Measurements from ENCODE around the gene SYNE2.

Gene SYNE2

DNA sequence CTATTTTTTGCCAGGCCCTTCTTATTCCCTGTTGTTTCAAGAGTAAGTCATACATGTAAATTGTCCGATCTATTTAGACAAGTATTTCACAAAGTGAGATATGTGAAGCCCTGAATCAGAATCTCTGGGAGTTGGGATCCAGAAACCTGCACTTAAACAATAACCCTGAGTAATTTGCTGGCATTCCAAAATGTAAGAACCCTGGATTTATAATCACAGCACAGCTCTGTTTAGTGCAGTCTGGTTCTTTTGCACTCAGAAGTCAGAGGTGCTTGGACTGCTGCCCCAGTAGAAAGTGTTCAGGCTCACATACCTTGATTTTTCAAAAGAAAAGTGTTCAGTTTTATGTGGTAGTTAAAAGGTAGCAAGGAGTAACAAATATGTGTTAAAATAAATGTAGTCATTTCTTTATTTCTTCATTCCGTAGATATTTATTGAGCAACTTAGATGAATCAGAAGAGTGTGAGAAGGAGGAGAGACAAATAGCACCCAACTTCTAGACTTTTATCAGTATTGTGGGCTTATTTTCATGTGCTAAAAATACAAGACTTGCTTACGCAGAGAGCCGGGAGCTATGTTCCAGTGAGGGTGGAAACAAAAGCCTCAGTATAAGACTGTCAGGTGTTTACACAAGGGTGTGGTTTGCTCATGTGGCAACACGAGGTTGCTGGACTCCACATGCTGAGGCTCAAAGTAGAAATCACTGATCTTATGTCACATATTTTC, 70.1 kb downstream of the SYNE2 start:
- peaks cover 90% of the 10 kb centered on the region for H3K79me2 ChIP-seq (ENCODE audit: insufficient read depth, low read length)
- no peak overlapping the region for H3K27ac ChIP-seq (ENCODE audit: low read depth, low read length)
- H3K9ac ChIP-seq (ENCODE audit: low read length), result no peak overlapping the region
- H4K20me1 ChIP-seq (ENCODE audit: low read depth, low read length), result no peaks in the 10 kb centered on the region
- no peaks in the 10 kb centered on the region for H3K27me3 ChIP-seq (ENCODE audit: low read length)
- no peak for TF ChIP-seq EZH2phosphoT487 (conservative IDR thresholded peaks at IDR 0.05; ENCODE audit: low read length)
- TF ChIP-seq CTCF (IDR thresholded peaks at IDR 0.05; ENCODE audit: insufficient read depth, low read length, poor library complexity, severe bottlenecking), result no peak
- no peaks in the 10 kb centered on the region for H3K9me2 ChIP-seq (replicated peaks; ENCODE audit: insufficient read depth, low read length)
- peaks cover 23% of the 10 kb centered on the region for H3K36me3 ChIP-seq (ENCODE audit: low read length)
- peaks cover 4% of the 10 kb centered on the region; the same call in 1 of the 2 replicates for H3F3A ChIP-seq (ENCODE audit: insufficient read depth)
- H3K4me2 ChIP-seq (ENCODE audit: low read depth, low read length, poor library complexity, severe bottlenecking), result no peak overlapping the region
- H2AFZ ChIP-seq (ENCODE audit: low read depth, low read length, severe bottlenecking), result no peak overlapping the region
- no peaks in the 10 kb centered on the region for H3K9me3 ChIP-seq (ENCODE audit: insufficient read depth, low read length)
- no peak overlapping the region for H3K4me3 ChIP-seq (ENCODE audit: insufficient read depth, low read length, poor library complexity, severe bottlenecking)

GRCh38 chr14:63923422-63923752, 70.6 kb downstream of the SYNE2 start:
- H3K4me3 ChIP-seq (ENCODE audit: insufficient read depth, low read length, poor library complexity, severe bottlenecking), result no peak overlapping the region
- no peaks in the 10 kb centered on the region for H3K27me3 ChIP-seq (ENCODE audit: low read length)
- peaks cover 23% of the 10 kb centered on the region for H3K36me3 ChIP-seq (ENCODE audit: low read length)
- peaks cover 4% of the 10 kb centered on the region; the same call in 1 of the 2 replicates for H3F3A ChIP-seq (ENCODE audit: insufficient read depth)
- TF ChIP-seq CTCF (IDR thresholded peaks at IDR 0.05; ENCODE audit: insufficient read depth, low read length, poor library complexity, severe bottlenecking), result no peak
- no peak for TF ChIP-seq EZH2phosphoT487 (conservative IDR thresholded peaks at IDR 0.05; ENCODE audit: low read length)
- H3K9me2 ChIP-seq (replicated peaks; ENCODE audit: insufficient read depth, low read length), result no peaks in the 10 kb centered on the region
- peaks cover 90% of the 10 kb centered on the region for H3K79me2 ChIP-seq (ENCODE audit: insufficient read depth, low read length)
- no peaks in the 10 kb centered on the region for H4K20me1 ChIP-seq (ENCODE audit: low read depth, low read length)
- no peaks in the 10 kb centered on the region for H3K9me3 ChIP-seq (ENCODE audit: insufficient read depth, low read length)
- H3K27ac ChIP-seq (ENCODE audit: low read depth, low read length), result no peak overlapping the region
- H3K9ac ChIP-seq (ENCODE audit: low read length), result no peak overlapping the region
- no peak overlapping the region for H2AFZ ChIP-seq (ENCODE audit: low read depth, low read length, severe bottlenecking)
- H3K4me2 ChIP-seq (ENCODE audit: low read depth, low read length, poor library complexity, severe bottlenecking), result no peak overlapping the region

- H3K9me2 ChIP-seq (replicated peaks; ENCODE audit: insufficient read depth, low read length), result no peaks in the 10 kb centered on the region
- no peak overlapping the region for H3K9ac ChIP-seq (ENCODE audit: low read length)
- H2AFZ ChIP-seq (ENCODE audit: low read depth, low read length, severe bottlenecking), result no peak overlapping the region
- no peaks in the 10 kb centered on the region for H3K9me3 ChIP-seq (ENCODE audit: insufficient read depth, low read length)
- H4K20me1 ChIP-seq (ENCODE audit: low read depth, low read length), result 0 out of 2 replicates have a peak, but pooled peaks cover 6% of the 10 kb centered on the region
- H3K4me2 ChIP-seq (ENCODE audit: low read depth, low read length, poor library complexity, severe bottlenecking), result no peak overlapping the region
- H3K36me3 ChIP-seq (ENCODE audit: low read length), result peaks cover 26% of the 10 kb centered on the region
- peaks cover 4% of the 10 kb centered on the region; the same call in 1 of the 2 replicates for H3F3A ChIP-seq (ENCODE audit: insufficient read depth)
- TF ChIP-seq EZH2phosphoT487 (conservative IDR thresholded peaks at IDR 0.05; ENCODE audit: low read length) (no peak), CTCF (IDR thresholded peaks at IDR 0.05; ENCODE audit: insufficient read depth, low read length, poor library complexity, severe bottlenecking) (no peak)
- H3K27ac ChIP-seq (ENCODE audit: low read depth, low read length), result no peak overlapping the region
- H3K79me2 ChIP-seq (ENCODE audit: insufficient read depth, low read length), result peaks cover 90% of the 10 kb centered on the region
- no peak overlapping the region for H3K4me3 ChIP-seq (ENCODE audit: insufficient read depth, low read length, poor library complexity, severe bottlenecking)
- H3K27me3 ChIP-seq (ENCODE audit: low read length), result no peaks in the 10 kb centered on the region
Observed at GRCh38 chr14:63924375-63924774, 71.6 kb downstream of the SYNE2 start.

Data from SU-DHL-6 (cell line).